Prostate gland (tissue), 2 donors: ENCODE data around the gene MAP3K13.

ENCODE experiments used
- CTCF ChIP-seq, 4 experiments: fragments of 200-600 bp in 2 of 4; fragments of 450-650 bp in 2 of 4; sonication (generic) in 2 of 4; IDR thresholded peaks; 1 replicate in 3 of 4; 2 replicates in 1 of 4; pipeline ENCODE4 v1.5.1; 2016 to 2019; ENCODE audit warnings: antibody characterized with exemption in 4 of 4, mild to moderate bottlenecking in 2 of 4, moderate library complexity in 2 of 4
- POLR2A ChIP-seq: fragments of 450-650 bp; IDR thresholded peaks from one replicate; pipeline ENCODE4 v1.6.1; 2016; ENCODE audit warnings: antibody characterized with exemption, mild to moderate bottlenecking
- POLR2AphosphoS5 ChIP-seq: sonication (generic); formaldehyde crosslinking; IDR thresholded peaks from one replicate; pipeline ENCODE4 v1.6.1; 2017; ENCODE audit warnings: antibody characterized with exemption

DNA sequence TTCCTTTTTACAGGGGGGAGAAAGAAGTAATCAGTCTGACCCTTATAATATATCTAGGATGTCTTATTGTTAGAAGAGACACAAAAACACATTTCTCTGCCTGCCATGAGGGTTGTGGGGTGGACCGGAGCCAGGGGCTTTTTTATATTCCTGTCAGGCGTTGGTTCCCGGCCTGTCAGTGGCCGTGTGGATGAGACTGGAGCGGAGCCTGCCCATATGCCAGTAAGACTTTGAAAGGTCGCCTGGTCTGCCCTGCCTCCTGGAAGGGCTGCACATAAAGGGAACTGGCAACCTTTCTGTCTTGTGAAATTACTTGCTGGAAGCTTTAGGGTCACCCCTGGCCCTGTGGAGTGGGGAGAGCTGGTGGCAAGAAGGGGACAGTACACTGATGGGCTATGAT lies 34.7 kb downstream of the MAP3K13 start:
- TF ChIP-seq CTCF (IDR thresholded peaks at IDR 0.05) (no peak), POLR2AphosphoS5 (no peak), POLR2A (no peak)
